ENCODE results near the gene IGF1R. TPM values are rescaled to one million over a fixed set of nuclear protein-coding genes. Genes with fewer than 3 reads are reported as not detected.
A peak's percentile ranks its signal among the peaks of the same experiment; 100 is the strongest.

Gene IGF1R
- total RNA-seq, 1 donor from 2014 or later, result 23.5 TPM

GRCh38 chr15:98651036-98651481, 2.7 kb downstream of the IGF1R start:
- Mint-ChIP-seq H3K27me3 (ENCODE audit: insufficient read depth, low read depth) (peaks cover 3% of the 10 kb centered on the region), H3K27ac (peak overlapping the region; percentile 97), H3K36me3 (no peaks in the 10 kb centered on the region), H3K9me3 (no peaks in the 10 kb centered on the region), H3K4me1 (peaks cover 33% of the 10 kb centered on the region), H3K4me3 (peak overlapping the region; percentile 97)
- H3K27ac ChIP-seq, result no peak overlapping the region
- no peaks in the 10 kb centered on the region for H3K27me3 ChIP-seq
- H3K36me3 ChIP-seq, result no peaks in the 10 kb centered on the region
- H4K20me1 ChIP-seq (ENCODE audit: low read depth), result peaks cover 68% of the 10 kb centered on the region
- no peak for TF ChIP-seq EZH2phosphoT487 (IDR thresholded peaks at IDR 0.05)
- peaks cover 77% of the 10 kb centered on the region for H3K79me2 ChIP-seq (ENCODE audit: low read depth)
- peak; percentile 48 for DNase-seq (ENCODE audit: low spot score)
- peaks cover 29% of the 10 kb centered on the region for H3F3A ChIP-seq (ENCODE audit: low read depth)
- H2AFZ ChIP-seq (replicated peaks), result no peak overlapping the region
- peak overlapping the region; percentile 38 for H3K9ac ChIP-seq
- H3K4me2 ChIP-seq, result peak overlapping the region; percentile 98
- peak overlapping the region; percentile 84 for H3K4me3 ChIP-seq
- H3K4me1 ChIP-seq, result peaks cover 38% of the 10 kb centered on the region
- no peaks in the 10 kb centered on the region for H3K9me3 ChIP-seq (ENCODE audit: low read depth)

- peaks cover 23% of the 10 kb centered on the region for H3F3A ChIP-seq (ENCODE audit: low read depth)
- no peaks in the 10 kb centered on the region for H3K36me3 Mint-ChIP-seq
- H3K36me3 ChIP-seq, result no peaks in the 10 kb centered on the region
- peak overlapping the region; percentile 98 for H3K4me2 ChIP-seq
- peaks cover 74% of the 10 kb centered on the region for H4K20me1 ChIP-seq (ENCODE audit: low read depth)
- no peak overlapping the region for H3K27ac ChIP-seq
- DNase-seq (ENCODE audit: low spot score), result peak; percentile 44
- TF ChIP-seq EZH2phosphoT487 (IDR thresholded peaks at IDR 0.05), result no peak
- TF ChIP-seq CTCF (IDR thresholded peaks at IDR 0.05), result no peak
- TF ChIP-seq EZH2 (IDR thresholded peaks at IDR 0.05), result no peak
- peak overlapping the region; percentile 97 for H3K4me3 Mint-ChIP-seq
- H3K27me3 Mint-ChIP-seq (ENCODE audit: insufficient read depth, low read depth), result peaks cover 3% of the 10 kb centered on the region
- H3K4me1 ChIP-seq, result peaks cover 34% of the 10 kb centered on the region
- peaks cover 31% of the 10 kb centered on the region for H3K4me1 Mint-ChIP-seq
- H2AFZ ChIP-seq (replicated peaks), result no peak overlapping the region
- peaks cover 78% of the 10 kb centered on the region for H3K79me2 ChIP-seq (ENCODE audit: low read depth)
- H3K9me3 ChIP-seq (ENCODE audit: low read depth), result no peaks in the 10 kb centered on the region
- peak overlapping the region; percentile 84 for H3K4me3 ChIP-seq
- no peaks in the 10 kb centered on the region for H3K27me3 ChIP-seq
- H3K27ac Mint-ChIP-seq, result peak overlapping the region; percentile 97
- no peak overlapping the region for H3K9ac ChIP-seq
- H3K9me3 Mint-ChIP-seq, result no peaks in the 10 kb centered on the region
Observed at GRCh38 chr15:98651581-98652220, 3.4 kb downstream of the IGF1R start.

GRCh38 chr15:98653686-98654085, 5.3 kb downstream of the IGF1R start:
- no peak overlapping the region for H3K4me3 Mint-ChIP-seq

More at GRCh38 chr15:98653686-98654085, 5.3 kb downstream of the IGF1R start:
- Histone ChIP-seq H3K27me3 (no peaks in the 10 kb centered on the region), H4K20me1 (ENCODE audit: low read depth) (peaks cover 94% of the 10 kb centered on the region), H3K9ac (no peak overlapping the region), H3K36me3 (no peaks in the 10 kb centered on the region), H3K79me2 (ENCODE audit: low read depth) (peaks cover 98% of the 10 kb centered on the region), H3K4me3 (no peak overlapping the region), H3K9me3 (ENCODE audit: low read depth) (no peaks in the 10 kb centered on the region), H2AFZ (replicated peaks) (no peak overlapping the region), H3K4me2 (peak overlapping the region; percentile 98), H3K4me1 (peaks cover 40% of the 10 kb centered on the region), H3F3A (ENCODE audit: low read depth) (peaks cover 17% of the 10 kb centered on the region), H3K27ac (no peak overlapping the region)
- Mint-ChIP-seq H3K4me1 (peaks cover 42% of the 10 kb centered on the region), H3K27ac (no peak overlapping the region), H3K27me3 (ENCODE audit: insufficient read depth, low read depth) (no peaks in the 10 kb centered on the region), H3K36me3 (no peaks in the 10 kb centered on the region), H3K9me3 (no peaks in the 10 kb centered on the region)
- no peak for DNase-seq (ENCODE audit: low spot score)
- TF ChIP-seq CTCF (IDR thresholded peaks at IDR 0.05) (no peak), EZH2phosphoT487 (IDR thresholded peaks at IDR 0.05) (no peak)

Data from neural progenitor cell (in vitro differentiated cells).